Tibial artery (tissue), 4 donors: ENCODE measurements around the gene PIAS1.
"Not testable (repeated sequence)": the region's sequence is repeated elsewhere in the genome, so short reads cannot be mapped to it uniquely, and the experiment has no call there.

Source experiments
- DNase-seq, 2 donors: peaks; one replicate each; pipeline ENCODE4 v3.0.0-alpha.2; 2019
- H3K27ac ChIP-seq, 2 donors: fragments of 200-600 bp; sonication (generic) in 1 of 2; 1 replicate in 1 of 2; 2 replicates in 1 of 2; pipeline ENCODE4 v1.5.1; 2018 to 2019; ENCODE audit warnings: mild to moderate bottlenecking in 1 of 2
- H3K27me3 ChIP-seq, 2 donors: fragments of 200-600 bp; sonication (generic) in 1 of 2; one replicate each; pipeline versions ENCODE4 v1.5.1 to v1.6.0; 2016 to 2019
- H3K36me3 ChIP-seq, 3 donors: fragments of 200-600 bp; sonication (generic) in 2 of 3; one replicate each; pipeline ENCODE4 v1.5.1; 2016 to 2019; ENCODE audit warnings: mild to moderate bottlenecking in 2 of 3
- H3K4me1 ChIP-seq, 4 donors: fragments of 200-600 bp; sonication (generic) in 2 of 4; 1 replicate in 3 of 4; 2 replicates in 1 of 4; pipeline ENCODE4 v1.5.1; 2016 to 2019
- H3K4me3 ChIP-seq, 2 donors: fragments of 200-600 bp; sonication (generic) in 1 of 2; 1 replicate in 1 of 2; 2 replicates in 1 of 2; pipeline ENCODE4 v1.5.1; 2018 to 2019; ENCODE audit warnings: mild to moderate bottlenecking in 2 of 2
- H3K9me3 ChIP-seq, 3 donors: fragments of 200-600 bp; sonication (generic) in 1 of 3; one replicate each; pipeline ENCODE4 v1.5.1; 2016 to 2019
- CTCF ChIP-seq, 2 experiments: fragments of 200-600 bp in 1 of 2; fragments of 450-650 bp in 1 of 2; IDR thresholded peaks; one replicate each; pipeline ENCODE4 v1.5.1; 2017 to 2019; ENCODE audit warnings: antibody characterized with exemption in 2 of 2, mild to moderate bottlenecking in 1 of 2, moderate library complexity in 1 of 2
- intact Hi-C: fragments of 100-400 bp; cut with DNase I; formaldehyde crosslinking; loops from one replicate; pipeline ENCODE4 v1.15.0; 2023; ENCODE audit warnings: low total_unique reads

Gene PIAS1

GRCh38 chr15:68055224-68055705, 1.1 kb downstream of the PIAS1 start:
- H3K36me3 ChIP-seq = no peaks in the 10 kb centered on the region
- no peaks in the 10 kb centered on the region for H3K9me3 ChIP-seq
- H3K4me3 ChIP-seq = peak overlapping the region; percentile 97 to 98
- H3K27me3 ChIP-seq = no peaks in the 10 kb centered on the region
- H3K4me1 ChIP-seq = peaks cover 0 to 37% (median 19%) of the 10 kb centered on the region in 4 donors
- intact Hi-C loops = loop anchor here (10.0 kb wide), 2 partner anchors 100 to 190 kb away; no protein-coding TSS in a partner anchor
- DNase-seq = peak in 1 of 2 donors; percentile 49
- peak overlapping the region; percentile 92 to 94 for H3K27ac ChIP-seq
- TF ChIP-seq CTCF (IDR thresholded peaks at IDR 0.05) = no peak

- Histone ChIP-seq H3K27me3 (no peaks in the 10 kb centered on the region), H3K4me3 (peak overlapping the region; percentile 97 to 98), H3K27ac (no peak overlapping the region), H3K9me3 (no peaks in the 10 kb centered on the region), H3K36me3 (no peaks in the 10 kb centered on the region), H3K4me1 (peaks cover 0 to 38% (median 19%) of the 10 kb centered on the region in 4 donors)
- intact Hi-C loops = loop anchor here (10.0 kb wide), 2 partner anchors 99 to 191 kb away; no protein-coding TSS in a partner anchor
- DNase-seq = no peak
- no peak for TF ChIP-seq CTCF (IDR thresholded peaks at IDR 0.05)
Measured at GRCh38 chr15:68056097-68056865, 2.2 kb downstream of the PIAS1 start.

- Histone ChIP-seq H3K27me3 (no peaks in the 10 kb centered on the region), H3K9me3 (no peaks in the 10 kb centered on the region), H3K27ac (no peak overlapping the region), H3K4me3 (peak overlapping the region in 1 of 2 donors; percentile 5), H3K4me1 (peaks cover 0 to 45% (median 19%) of the 10 kb centered on the region in 4 donors), H3K36me3 (no peaks in the 10 kb centered on the region)
- intact Hi-C loops = loop anchor here (10.0 kb wide), 2 partner anchors 98 to 192 kb away; no protein-coding TSS in a partner anchor
- DNase-seq = no peak
- TF ChIP-seq CTCF (IDR thresholded peaks at IDR 0.05) = no peak
Measured at GRCh38 chr15:68057034-68057433, 2.9 kb downstream of the PIAS1 start.

GRCh38 chr15:68057758-68058157, 3.6 kb downstream of the PIAS1 start:
- no peaks in the 10 kb centered on the region for H3K27me3 ChIP-seq
- H3K4me3 ChIP-seq = no peak overlapping the region
- no peak for TF ChIP-seq CTCF (IDR thresholded peaks at IDR 0.05)
- H3K4me1 ChIP-seq = peaks cover 0 to 53% (median 22%) of the 10 kb centered on the region in 4 donors
- intact Hi-C loops = loop anchor here (10.0 kb wide), 2 partner anchors 97 to 193 kb away; no protein-coding TSS in a partner anchor
- H3K9me3 ChIP-seq = no peaks in the 10 kb centered on the region
- H3K27ac ChIP-seq = no peak overlapping the region
- no peak for DNase-seq
- H3K36me3 ChIP-seq = no peaks in the 10 kb centered on the region

GRCh38 chr15:68058970-68059369, 4.9 kb downstream of the PIAS1 start:
- not testable (repeated sequence) for H3K4me3 ChIP-seq, H3K27me3 ChIP-seq, H3K36me3 ChIP-seq, DNase-seq, H3K27ac ChIP-seq, H3K9me3 ChIP-seq
- intact Hi-C loops = loop anchor here (10.0 kb wide), 2 partner anchors 96 to 194 kb away; no protein-coding TSS in a partner anchor
- H3K4me1 ChIP-seq = peaks cover 0 to 60% (median 21%) of the 10 kb centered on the region in 4 donors

GRCh38 chr15:68059630-68060029, 5.5 kb downstream of the PIAS1 start:
- intact Hi-C loops = loop anchor here (10.0 kb wide), 2 partner anchors 95 to 195 kb away; no protein-coding TSS in a partner anchor
- H3K27me3 ChIP-seq = no peaks in the 10 kb centered on the region
- no peaks in the 10 kb centered on the region for H3K36me3 ChIP-seq
- H3K4me3 ChIP-seq = no peak overlapping the region
- DNase-seq = no peak
- peaks cover 0 to 67% (median 21%) of the 10 kb centered on the region in 4 donors for H3K4me1 ChIP-seq
- H3K9me3 ChIP-seq = no peaks in the 10 kb centered on the region
- no peak for TF ChIP-seq CTCF (IDR thresholded peaks at IDR 0.05)
- no peak overlapping the region for H3K27ac ChIP-seq
